Mammary epithelial cell (primary cell): ENCODE results near the gene ETF1.

Experiments
- CTCF ChIP-seq, 2 donors: IDR thresholded peaks in 1 of 2; conservative IDR thresholded peaks in 1 of 2; 2 replicates each; pipeline ENCODE4 v1.5.1; 2011 to 2012; ENCODE audit warnings: inconsistent platforms in 2 of 2, low read length in 2 of 2, mild to moderate bottlenecking in 2 of 2, control low read depth in 1 of 2, low read depth in 1 of 2; ENCODE audit not compliant: insufficient read depth in 1 of 2; ENCODE audit errors: extremely low read depth in 1 of 2
- EZH2 ChIP-seq: IDR thresholded peaks from 2 replicates; pipeline ENCODE4 v1.6.1; 2012; ENCODE audit warnings: low read length, inconsistent platforms, borderline replicate concordance

GRCh38 chr5:138491284-138491648 is 51.8 kb downstream of the ETF1 start:
- TF ChIP-seq CTCF (conservative IDR thresholded peaks at IDR 0.05 in 1 of 2, IDR thresholded peaks at IDR 0.05 in 1 of 2; ENCODE audit: extremely low read depth in 1 of 2, insufficient read depth in 1 of 2, low read depth in 1 of 2, low read length in 2 of 2), result no peak
- TF ChIP-seq EZH2, result no peak
